GM19328 (cell line): ENCODE measurements around the gene MAP3K19.

Experiments used
- ATAC-seq: cut with Tn5 transposase; IDR thresholded peaks from one replicate; pipeline ENCODE4 v1.9.1; 2021; ENCODE audit warnings: mild to moderate bottlenecking, moderate library complexity; ENCODE audit not compliant: unreplicated experiment

The MAP3K19 gene

GRCh38 chr2:134934150-134934549, 113.1 kb downstream of the MAP3K19 start:
- ATAC-seq, result no peak

- no peak for ATAC-seq
These were observed 113.5 kb downstream of the MAP3K19 start for GRCh38 chr2:134933732-134934131.

GRCh38 chr2:134932864-134933526, 114.3 kb downstream of the MAP3K19 start:
- ATAC-seq, result no peak

- ATAC-seq, result no peak
These were observed 120.1 kb downstream of the MAP3K19 start for GRCh38 chr2:134927195-134927594.

- ATAC-seq, result no peak
These were observed 120.9 kb downstream of the MAP3K19 start for GRCh38 chr2:134926231-134926931.

- no peak for ATAC-seq
These were observed 122.3 kb downstream of the MAP3K19 start for GRCh38 chr2:134924912-134925311.

- ATAC-seq, result no peak
These were observed 127.7 kb downstream of the MAP3K19 start for GRCh38 chr2:134919341-134920210.

- peak; percentile 74 for ATAC-seq
These were observed 128.5 kb downstream of the MAP3K19 start, which contains the start of gene CCNT2 for GRCh38 chr2:134918526-134919340. TSS of gene CCNT2 (plus strand) at chr2:134918822. CDS start at chr2:134918855, 33 bp downstream.

GRCh38 chr2:134917888-134918525, 129.2 kb downstream of the MAP3K19 start:
- peak; percentile 67 for ATAC-seq

GRCh38 chr2:134917360-134917865, 129.8 kb downstream of the MAP3K19 start:
- ATAC-seq, result no peak
